Measurements from ENCODE around the gene ZBTB46.

- TF ChIP-seq CTCF (IDR thresholded peaks at IDR 0.05 in 2 of 3, conservative IDR thresholded peaks at IDR 0.05 in 1 of 3; ENCODE audit: control insufficient read depth in 2 of 3, extremely low read depth in 1 of 3, insufficient read depth in 1 of 3, low read depth in 3 of 3, low read length in 3 of 3) (no peak), GABPA (IDR thresholded peaks at IDR 0.05; ENCODE audit: low read depth) (no peak), SIX5 (IDR thresholded peaks at IDR 0.05; ENCODE audit: low read depth, low read length, severe bottlenecking) (no peak), POLR2AphosphoS5 (IDR thresholded peaks at IDR 0.05; ENCODE audit: low read length) (no peak)
These were observed 135.4 kb downstream of the ZBTB46 start for GRCh38 chr20:63695424-63696305.

All from GM12878 (cell line).